Hepatocyte (in vitro differentiated cells): ENCODE data around the gene PAPPA2. TPM values are rescaled to one million over a fixed set of nuclear protein-coding genes. Genes with fewer than 3 reads are reported as not detected.
A peak's percentile ranks its signal among the peaks of the same experiment; 100 is the strongest.

Experiments used
- DNase-seq: peaks from one replicate; pipeline ENCODE4 v3.0.0-alpha.2; 2016; ENCODE audit warnings: low spot score
- H2AFZ ChIP-seq: fragments of 200-600 bp; sonication (generic); 2 replicates; pipeline ENCODE4 v1.6.0; 2016; ENCODE audit warnings: antibody characterized with exemption, mild to moderate bottlenecking
- H3K27ac ChIP-seq: fragments of 200-600 bp; sonication (generic); 2 replicates; pipeline ENCODE4 v1.5.1; 2016; ENCODE audit warnings: mild to moderate bottlenecking
- H3K27me3 ChIP-seq: fragments of 200-600 bp; sonication (generic); 2 replicates; pipeline ENCODE4 v1.6.1; 2016
- H3K36me3 ChIP-seq: fragments of 200-600 bp; sonication (generic); replicated peaks from 2 replicates; pipeline ENCODE4 v1.5.1; 2016; ENCODE audit warnings: low read depth; ENCODE audit not compliant: insufficient read depth
- H3K4me1 ChIP-seq: fragments of 200-600 bp; sonication (generic); 2 replicates; pipeline ENCODE4 v1.5.1; 2016; ENCODE audit warnings: mild to moderate bottlenecking, moderate library complexity; ENCODE audit not compliant: insufficient read depth
- H3K4me2 ChIP-seq: fragments of 200-600 bp; sonication (generic); 2 replicates; pipeline ENCODE4 v1.6.0; 2016
- H3K4me3 ChIP-seq: fragments of 200-600 bp; sonication (generic); 2 replicates; pipeline ENCODE4 v1.5.1; 2016; ENCODE audit warnings: mild to moderate bottlenecking
- H3K79me2 ChIP-seq: fragments of 200-600 bp; sonication (generic); 2 replicates; pipeline ENCODE4 v1.6.0; 2017; ENCODE audit warnings: mild to moderate bottlenecking
- H3K9me2 ChIP-seq: fragments of 200-600 bp; sonication (generic); replicated peaks from 2 replicates; pipeline ENCODE4 v1.6.0; 2017; ENCODE audit warnings: mild to moderate bottlenecking; ENCODE audit not compliant: insufficient read depth
- H3K9me3 ChIP-seq: fragments of 200-600 bp; sonication (generic); 2 replicates; pipeline ENCODE4 v1.5.1; 2016; ENCODE audit warnings: low read depth, mild to moderate bottlenecking
- H4K20me1 ChIP-seq: fragments of 200-600 bp; sonication (generic); 2 replicates; pipeline ENCODE4 v1.6.0; 2016; ENCODE audit warnings: mild to moderate bottlenecking; ENCODE audit not compliant: insufficient read depth, poor library complexity, severe bottlenecking
- CTCF ChIP-seq: fragments of 200-600 bp; sonication (generic); IDR thresholded peaks from 2 replicates; pipeline ENCODE4 v1.5.1; 2016; ENCODE audit warnings: antibody characterized with exemption, mild to moderate bottlenecking; ENCODE audit not compliant: poor library complexity
- EZH2 ChIP-seq: fragments of 200-600 bp; sonication (generic); IDR thresholded peaks from 2 replicates; pipeline ENCODE4 v1.6.1; 2016; ENCODE audit warnings: antibody characterized with exemption, mild to moderate bottlenecking, borderline replicate concordance
- EZH2phosphoT487 ChIP-seq: fragments of 200-600 bp; sonication (generic); IDR thresholded peaks from one replicate; pipeline ENCODE4 v1.6.1; 2018; ENCODE audit warnings: antibody characterized with exemption, mild to moderate bottlenecking, low read depth, moderate library complexity; ENCODE audit not compliant: unreplicated experiment, severe bottlenecking
- WGBS: methylation state at CpG from one replicate; pipeline ENCODE4 v1.1.6; 2016; ENCODE audit warnings: low lambda C conversion rate; ENCODE audit errors: missing lambda C conversion rate; 5-methylcytosine and 5-hydroxymethylcytosine counted together
- polyA plus RNA-seq: library from polyadenylated mRNA; unstranded; fragments of >200 nt; fragmentation: Nextera tagmentation; extraction: Ambion mirVana; gene quantifications from 2 replicates; pipeline ENCODE4 v1.2.1, GENCODE V29; 2016
- total RNA-seq: library from RNA; depleted of rRNA; stranded (reverse); fragments of >200 nt; gene quantifications from 2 replicates; pipeline ENCODE4 v1.2.3, GENCODE V29; 2014

PAPPA2 gene
- total and polyA plus RNA-seq, 2 experiments from 2014 or later: 1.9 to 2.6 TPM

- Histone ChIP-seq H4K20me1 (no peaks in the 10 kb centered on the region), H3K79me2 (no peaks in the 10 kb centered on the region), H3K4me1 (peaks cover 12% of the 10 kb centered on the region), H3K4me2 (no peak overlapping the region), H2AFZ (no peak overlapping the region), H3K9me2 (no peaks in the 10 kb centered on the region), H3K9me3 (no peaks in the 10 kb centered on the region), H3K27me3 (no peaks in the 10 kb centered on the region), H3K36me3 (no peaks in the 10 kb centered on the region), H3K4me3 (no peak overlapping the region), H3K27ac (no peak overlapping the region)
- peak; percentile 52 for DNase-seq
- 51% methylated on average over 5 of the region's 5 CpGs for WGBS
- no peak for TF ChIP-seq CTCF
- TF ChIP-seq EZH2: no peak
- no peak for TF ChIP-seq EZH2phosphoT487
Measured at GRCh38 chr1:176696109-176696508, 233.1 kb downstream of the PAPPA2 start.

- Histone ChIP-seq H3K79me2 (no peaks in the 10 kb centered on the region), H3K27ac (no peak overlapping the region), H3K4me3 (no peak overlapping the region), H3K9me3 (no peaks in the 10 kb centered on the region), H3K27me3 (no peaks in the 10 kb centered on the region), H3K9me2 (no peaks in the 10 kb centered on the region), H4K20me1 (no peaks in the 10 kb centered on the region), H3K36me3 (no peaks in the 10 kb centered on the region), H2AFZ (no peak overlapping the region), H3K4me2 (no peak overlapping the region), H3K4me1 (peaks cover 12% of the 10 kb centered on the region)
- 86% methylated on average over 1 of the region's 1 CpG for WGBS
- TF ChIP-seq EZH2: no peak
- no peak for TF ChIP-seq CTCF
- TF ChIP-seq EZH2phosphoT487: no peak
- DNase-seq: no peak
Measured at GRCh38 chr1:176696689-176697088, 233.7 kb downstream of the PAPPA2 start.

GRCh38 chr1:176699821-176700220, 236.8 kb downstream of the PAPPA2 start:
- Histone ChIP-seq H3K9me2 (no peaks in the 10 kb centered on the region), H3K79me2 (no peaks in the 10 kb centered on the region), H2AFZ (no peak overlapping the region), H3K27ac (no peak overlapping the region), H3K4me2 (no peak overlapping the region), H3K9me3 (no peaks in the 10 kb centered on the region), H3K4me3 (no peak overlapping the region), H3K27me3 (no peaks in the 10 kb centered on the region), H3K36me3 (no peaks in the 10 kb centered on the region), H4K20me1 (no peaks in the 10 kb centered on the region), H3K4me1 (no peaks in the 10 kb centered on the region)
- WGBS: 80% methylated on average over 2 of the region's 2 CpGs
- no peak for TF ChIP-seq EZH2phosphoT487
- no peak for TF ChIP-seq CTCF
- no peak for TF ChIP-seq EZH2
- DNase-seq: no peak

- Histone ChIP-seq H3K4me3 (no peak overlapping the region), H3K27ac (no peak overlapping the region), H3K79me2 (no peaks in the 10 kb centered on the region), H3K4me2 (no peak overlapping the region), H3K4me1 (no peaks in the 10 kb centered on the region), H4K20me1 (no peaks in the 10 kb centered on the region), H2AFZ (no peak overlapping the region), H3K9me3 (no peaks in the 10 kb centered on the region), H3K36me3 (no peaks in the 10 kb centered on the region), H3K9me2 (no peaks in the 10 kb centered on the region), H3K27me3 (no peaks in the 10 kb centered on the region)
- no peak for DNase-seq
- TF ChIP-seq CTCF (no peak), EZH2phosphoT487 (no peak)
- 75% methylated on average over 3 of the region's 3 CpGs for WGBS
Measured at GRCh38 chr1:176701151-176701866, 238.3 kb downstream of the PAPPA2 start.
